GM12878 (cell line): ENCODE measurements around the gene ARAP3.

Source experiments
- BACH1 ChIP-seq: fragments of 450-650 bp; IDR thresholded peaks from 2 replicates; pipeline ENCODE4 v1.6.1; 2017; ENCODE audit warnings: mild to moderate bottlenecking, borderline replicate concordance
- CHD1 ChIP-seq: IDR thresholded peaks from 2 replicates; pipeline ENCODE4 v1.6.1; 2012; ENCODE audit warnings: low read depth, low read length, improper control_type of control experiment
- JUNB ChIP-seq: IDR thresholded peaks from 2 replicates; pipeline ENCODE4 v1.6.1; 2016; ENCODE audit warnings: antibody characterized with exemption, mild to moderate bottlenecking
- MTA3 ChIP-seq: IDR thresholded peaks from 2 replicates; pipeline ENCODE4 v1.6.1; 2012; ENCODE audit warnings: low read length, inconsistent platforms, borderline replicate concordance
- MYC ChIP-seq: IDR thresholded peaks from 2 replicates; pipeline ENCODE4 v1.6.1; 2011; ENCODE audit warnings: mild to moderate bottlenecking, low read length, moderate library complexity, inconsistent platforms; ENCODE audit not compliant: insufficient read depth, insufficient replicate concordance, insufficient read length, severe bottlenecking
- POLR2AphosphoS2 ChIP-seq: IDR thresholded peaks from 2 replicates; pipeline ENCODE4 v1.6.1; 2011; ENCODE audit warnings: low read depth, mild to moderate bottlenecking, low read length, improper control_type of control experiment, moderate library complexity
- SRF ChIP-seq, 2 experiments: IDR thresholded peaks; 2 replicates each; pipeline ENCODE4 v1.6.1; 2011; ENCODE audit warnings: low read depth in 2 of 2, low read length in 2 of 2, mild to moderate bottlenecking in 1 of 2, moderate library complexity in 1 of 2
- TAF1 ChIP-seq: IDR thresholded peaks from 2 replicates; pipeline ENCODE4 v1.6.1; 2011; ENCODE audit warnings: mild to moderate bottlenecking, low read depth, low read length, borderline replicate concordance
- ZNF274 ChIP-seq: IDR thresholded peaks from one replicate; pipeline ENCODE4 v1.8.0; 2011; ENCODE audit not compliant: insufficient read length, insufficient read depth
- TF ChIP-seq, protein P1 (sequence below), 3 experiments: IDR thresholded peaks in 2 of 3; conservative IDR thresholded peaks in 1 of 3; 2 replicates each; pipeline ENCODE4 v1.5.1; 2011; ENCODE audit warnings: low read depth in 3 of 3, low read length in 3 of 3, mild to moderate bottlenecking in 3 of 3, control low read depth in 2 of 3, moderate library complexity in 2 of 3, inconsistent platforms in 1 of 3, mixed read lengths in 1 of 3; ENCODE audit not compliant: control insufficient read depth in 2 of 3, insufficient read depth in 1 of 3; ENCODE audit errors: extremely low read depth in 1 of 3
- TF ChIP-seq, protein P2 (sequence below): fragments of 450-650 bp; IDR thresholded peaks from 2 replicates; pipeline ENCODE4 v1.6.1; 2017; ENCODE audit warnings: mild to moderate bottlenecking, moderate library complexity

DNA sequence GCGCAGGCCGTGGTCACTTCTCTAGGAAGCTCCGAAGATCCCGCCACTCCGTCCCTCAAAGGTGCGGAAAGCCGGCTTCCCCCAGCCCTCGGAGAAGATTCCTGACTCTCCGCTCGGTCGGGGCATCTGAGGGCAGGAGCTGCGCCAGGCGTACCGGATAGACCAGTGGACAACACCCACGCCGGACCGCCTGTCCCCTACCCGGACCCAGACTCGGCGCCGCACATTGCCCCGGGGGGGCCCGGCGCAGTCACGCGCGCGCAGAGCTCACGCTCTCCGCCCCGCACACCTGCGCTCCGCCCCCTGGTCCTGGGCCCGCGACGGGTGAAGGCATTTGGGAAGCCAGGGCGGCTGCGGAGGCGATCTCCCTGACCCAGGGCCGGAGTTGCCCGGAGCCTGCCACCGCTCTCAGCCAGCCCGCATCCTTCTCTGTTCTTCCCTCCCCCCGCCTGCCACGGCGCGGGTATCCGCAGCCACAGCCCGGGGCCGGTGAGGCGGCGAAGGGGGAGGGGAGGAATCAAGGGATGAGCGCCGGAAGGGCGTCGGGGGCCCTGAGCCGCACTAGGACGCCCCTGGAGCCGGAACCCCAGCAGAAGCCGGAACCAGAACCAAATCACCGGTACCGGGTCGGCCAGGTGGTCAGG, 44.8 kb downstream of the ARAP3 start:
- TF ChIP-seq JUNB (no peak), SRF (IDR thresholded peaks at IDR 0.05; ENCODE audit: low read depth in 2 of 2, low read length in 2 of 2) (no peak), POLR2AphosphoS2 (no peak), MTA3 (no peak), TAF1 (no peak), BACH1 (no peak), ZNF274 (no peak), MYC (no peak), CHD1 (no peak)
- TF ChIP-seq, protein P1, sequence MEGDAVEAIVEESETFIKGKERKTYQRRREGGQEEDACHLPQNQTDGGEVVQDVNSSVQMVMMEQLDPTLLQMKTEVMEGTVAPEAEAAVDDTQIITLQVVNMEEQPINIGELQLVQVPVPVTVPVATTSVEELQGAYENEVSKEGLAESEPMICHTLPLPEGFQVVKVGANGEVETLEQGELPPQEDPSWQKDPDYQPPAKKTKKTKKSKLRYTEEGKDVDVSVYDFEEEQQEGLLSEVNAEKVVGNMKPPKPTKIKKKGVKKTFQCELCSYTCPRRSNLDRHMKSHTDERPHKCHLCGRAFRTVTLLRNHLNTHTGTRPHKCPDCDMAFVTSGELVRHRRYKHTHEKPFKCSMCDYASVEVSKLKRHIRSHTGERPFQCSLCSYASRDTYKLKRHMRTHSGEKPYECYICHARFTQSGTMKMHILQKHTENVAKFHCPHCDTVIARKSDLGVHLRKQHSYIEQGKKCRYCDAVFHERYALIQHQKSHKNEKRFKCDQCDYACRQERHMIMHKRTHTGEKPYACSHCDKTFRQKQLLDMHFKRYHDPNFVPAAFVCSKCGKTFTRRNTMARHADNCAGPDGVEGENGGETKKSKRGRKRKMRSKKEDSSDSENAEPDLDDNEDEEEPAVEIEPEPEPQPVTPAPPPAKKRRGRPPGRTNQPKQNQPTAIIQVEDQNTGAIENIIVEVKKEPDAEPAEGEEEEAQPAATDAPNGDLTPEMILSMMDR (IDR thresholded peaks at IDR 0.05 in 2 of 3, conservative IDR thresholded peaks at IDR 0.05 in 1 of 3; ENCODE audit: control insufficient read depth in 2 of 3, extremely low read depth in 1 of 3, insufficient read depth in 1 of 3, low read depth in 3 of 3, low read length in 3 of 3), result no peak
- TF ChIP-seq, protein P2, sequence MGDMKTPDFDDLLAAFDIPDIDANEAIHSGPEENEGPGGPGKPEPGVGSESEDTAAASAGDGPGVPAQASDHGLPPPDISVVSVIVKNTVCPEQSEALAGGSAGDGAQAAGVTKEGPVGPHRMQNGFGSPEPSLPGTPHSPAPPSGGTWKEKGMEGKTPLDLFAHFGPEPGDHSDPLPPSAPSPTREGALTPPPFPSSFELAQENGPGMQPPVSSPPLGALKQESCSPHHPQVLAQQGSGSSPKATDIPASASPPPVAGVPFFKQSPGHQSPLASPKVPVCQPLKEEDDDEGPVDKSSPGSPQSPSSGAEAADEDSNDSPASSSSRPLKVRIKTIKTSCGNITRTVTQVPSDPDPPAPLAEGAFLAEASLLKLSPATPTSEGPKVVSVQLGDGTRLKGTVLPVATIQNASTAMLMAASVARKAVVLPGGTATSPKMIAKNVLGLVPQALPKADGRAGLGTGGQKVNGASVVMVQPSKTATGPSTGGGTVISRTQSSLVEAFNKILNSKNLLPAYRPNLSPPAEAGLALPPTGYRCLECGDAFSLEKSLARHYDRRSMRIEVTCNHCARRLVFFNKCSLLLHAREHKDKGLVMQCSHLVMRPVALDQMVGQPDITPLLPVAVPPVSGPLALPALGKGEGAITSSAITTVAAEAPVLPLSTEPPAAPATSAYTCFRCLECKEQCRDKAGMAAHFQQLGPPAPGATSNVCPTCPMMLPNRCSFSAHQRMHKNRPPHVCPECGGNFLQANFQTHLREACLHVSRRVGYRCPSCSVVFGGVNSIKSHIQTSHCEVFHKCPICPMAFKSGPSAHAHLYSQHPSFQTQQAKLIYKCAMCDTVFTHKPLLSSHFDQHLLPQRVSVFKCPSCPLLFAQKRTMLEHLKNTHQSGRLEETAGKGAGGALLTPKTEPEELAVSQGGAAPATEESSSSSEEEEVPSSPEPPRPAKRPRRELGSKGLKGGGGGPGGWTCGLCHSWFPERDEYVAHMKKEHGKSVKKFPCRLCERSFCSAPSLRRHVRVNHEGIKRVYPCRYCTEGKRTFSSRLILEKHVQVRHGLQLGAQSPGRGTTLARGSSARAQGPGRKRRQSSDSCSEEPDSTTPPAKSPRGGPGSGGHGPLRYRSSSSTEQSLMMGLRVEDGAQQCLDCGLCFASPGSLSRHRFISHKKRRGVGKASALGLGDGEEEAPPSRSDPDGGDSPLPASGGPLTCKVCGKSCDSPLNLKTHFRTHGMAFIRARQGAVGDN, result no peak
